Left lung (tissue), 10 donors: ENCODE measurements around the gene PDCL3. TPM values are rescaled to one million over a fixed set of nuclear protein-coding genes. Genes with fewer than 3 reads are reported as not detected.

ENCODE experiments used
- ATAC-seq: fragments of 200-7000 bp; cut with Tn5 transposase; one replicate; pipeline ENCODE4 v1.9.1; 2020; ENCODE audit warnings: moderate library complexity
- DNase-seq, 4 donors: peaks; one replicate each; pipeline ENCODE4 v3.0.0-alpha.2; 2013 to 2020
- H3K27ac ChIP-seq, 2 donors: fragments of 200-600 bp; sonication (generic) in 1 of 2; one replicate each; pipeline versions ENCODE4 v1.5.0 to v1.8.0; 2020 to 2021
- H3K27me3 ChIP-seq, 2 donors: fragments of 200-600 bp; sonication (generic) in 1 of 2; one replicate each; pipeline versions ENCODE4 v1.5.0 to v1.8.0; 2020 to 2021
- H3K36me3 ChIP-seq, 2 donors: fragments of 200-600 bp; sonication (generic) in 1 of 2; one replicate each; pipeline versions ENCODE4 v1.5.0 to v1.8.0; 2020 to 2021
- H3K4me1 ChIP-seq, 2 donors: fragments of 200-600 bp; one replicate each; pipeline ENCODE4 v1.8.0; 2021
- H3K4me3 ChIP-seq, 2 donors: fragments of 200-600 bp; sonication (generic) in 1 of 2; one replicate each; pipeline versions ENCODE4 v1.5.0 to v1.8.0; 2020 to 2021; ENCODE audit warnings: mild to moderate bottlenecking in 1 of 2
- H3K9me3 ChIP-seq, 2 donors: fragments of 200-600 bp; sonication (generic) in 1 of 2; one replicate each; pipeline versions ENCODE4 v1.5.0 to v1.8.0; 2020 to 2021
- CTCF ChIP-seq, 2 donors: fragments of 200-600 bp; sonication (generic) in 1 of 2; IDR thresholded peaks; one replicate each; pipeline versions ENCODE4 v1.5.0 to v1.8.0; 2021; ENCODE audit warnings: antibody characterized with exemption in 2 of 2
- intact Hi-C, 2 donors: fragments of 100-400 bp; cut with DNase I; formaldehyde crosslinking; loops; one replicate each; pipeline versions ENCODE4 v1.11.2 to v1.14.2; 2022
- polyA plus RNA-seq, 6 donors: library from polyadenylated mRNA; unstranded; fragments of 120-200 nt; gene quantifications; one replicate each; pipeline ENCODE4 v1.2.1, GENCODE V29; 2013; ENCODE audit not compliant: insufficient read length in 6 of 6
- total RNA-seq, 2 donors: library from RNA; stranded (reverse); fragmentation: NEBNext Ultra II Directional; extraction: Animal tissue kit (Norgen Biotek cat#: 25700); gene quantifications; one replicate each; pipeline ENCODE4 v1.2.1, GENCODE V29; 2021
- donor health status: DM: no; HTN: yes; CAD: no.
- donor health status: DM: no; HTN: no; CAD: no.

Gene PDCL3
- total and polyA plus RNA-seq, 8 donors, result 17.8 to 29.2 (median 27.4) TPM

DNA sequence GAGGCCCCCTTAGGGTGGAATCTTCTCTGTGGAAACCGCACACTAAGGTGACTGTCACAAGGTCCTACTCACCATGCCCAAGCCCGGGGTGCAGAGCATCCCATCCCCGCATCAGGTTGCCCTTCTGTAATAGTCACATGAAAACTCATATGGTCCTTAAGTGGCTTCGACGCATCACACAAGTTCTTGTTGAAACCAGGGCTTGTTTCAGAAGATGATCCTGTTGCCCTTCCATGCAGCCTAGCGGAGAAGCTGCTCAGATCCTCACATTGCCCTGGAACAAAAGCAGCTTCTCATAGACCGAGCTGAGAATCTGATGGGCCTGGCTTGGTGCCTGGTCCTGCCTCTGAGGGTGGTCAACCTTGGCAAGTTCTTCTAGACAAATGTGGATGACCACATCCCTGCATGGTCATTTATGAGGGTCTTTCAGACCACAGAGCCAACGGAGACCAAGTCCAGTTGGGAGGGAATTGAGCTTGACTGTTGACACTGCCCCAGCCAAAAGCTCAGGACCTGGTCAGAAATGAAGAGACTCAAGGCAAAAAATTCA, 54.1 kb downstream of the PDCL3 start:
- intact Hi-C loops, result no loop called here
- no peaks in the 10 kb centered on the region for H3K27me3 ChIP-seq
- DNase-seq, result no peak
- no peak for ATAC-seq
- no peaks in the 10 kb centered on the region for H3K4me1 ChIP-seq
- no peaks in the 10 kb centered on the region for H3K36me3 ChIP-seq
- H3K4me3 ChIP-seq, result no peak overlapping the region
- H3K27ac ChIP-seq, result no peak overlapping the region
- TF ChIP-seq CTCF (IDR thresholded peaks at IDR 0.05), result no peak
- H3K9me3 ChIP-seq, result no peaks in the 10 kb centered on the region

DNA sequence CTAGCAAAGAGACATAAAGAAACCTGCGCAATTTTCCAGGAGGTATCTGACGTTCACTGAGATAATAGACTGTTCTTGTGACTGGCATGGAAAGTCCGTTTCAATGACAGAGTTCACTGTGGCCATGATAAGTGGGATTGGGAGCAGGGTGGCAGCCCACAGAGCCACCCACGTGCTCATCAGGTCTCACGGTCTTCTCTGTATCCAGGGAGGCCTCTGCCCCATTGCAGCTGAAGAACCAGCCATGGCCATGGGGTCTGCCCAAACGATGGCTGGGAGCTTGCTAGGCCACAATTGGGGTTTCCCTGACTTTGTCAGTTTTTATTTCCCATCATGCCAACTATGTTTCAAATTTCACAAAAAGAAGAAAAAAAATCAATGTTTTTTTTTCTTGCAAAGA, 57.2 kb downstream of the PDCL3 start:
- no peak for DNase-seq
- Histone ChIP-seq H3K36me3 (no peaks in the 10 kb centered on the region), H3K9me3 (no peaks in the 10 kb centered on the region), H3K27me3 (no peaks in the 10 kb centered on the region), H3K4me3 (no peak overlapping the region), H3K27ac (no peak overlapping the region), H3K4me1 (no peaks in the 10 kb centered on the region)
- TF ChIP-seq CTCF (IDR thresholded peaks at IDR 0.05), result no peak
- intact Hi-C loops, result no loop called here
- ATAC-seq, result no peak

DNA sequence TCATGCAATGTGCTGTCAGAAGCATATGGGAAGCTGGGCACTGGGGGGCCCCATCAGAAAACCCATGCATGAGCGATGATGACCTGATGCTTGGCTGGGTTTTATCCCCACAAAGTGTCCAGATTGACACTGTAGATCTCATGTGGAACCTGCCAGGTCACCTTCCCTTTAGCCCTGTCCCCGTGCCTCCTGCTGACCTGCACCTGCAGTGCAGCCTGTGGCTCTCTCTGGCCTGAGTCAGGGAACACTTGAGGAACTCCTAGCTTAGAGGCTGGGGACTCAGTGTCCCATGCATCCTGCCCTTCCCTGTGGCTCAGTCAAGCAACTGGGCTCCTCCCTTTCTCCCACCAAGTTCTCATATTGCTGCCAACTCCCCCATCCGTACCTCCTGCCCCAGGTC, 57.7 kb downstream of the PDCL3 start:
- Histone ChIP-seq H3K36me3 (no peaks in the 10 kb centered on the region), H3K4me3 (no peak overlapping the region), H3K27me3 (no peaks in the 10 kb centered on the region), H3K27ac (no peak overlapping the region), H3K9me3 (no peaks in the 10 kb centered on the region), H3K4me1 (no peaks in the 10 kb centered on the region)
- DNase-seq (no peak), ATAC-seq (no peak)
- no peak for TF ChIP-seq CTCF (IDR thresholded peaks at IDR 0.05)
- intact Hi-C loops, result no loop called here

DNA sequence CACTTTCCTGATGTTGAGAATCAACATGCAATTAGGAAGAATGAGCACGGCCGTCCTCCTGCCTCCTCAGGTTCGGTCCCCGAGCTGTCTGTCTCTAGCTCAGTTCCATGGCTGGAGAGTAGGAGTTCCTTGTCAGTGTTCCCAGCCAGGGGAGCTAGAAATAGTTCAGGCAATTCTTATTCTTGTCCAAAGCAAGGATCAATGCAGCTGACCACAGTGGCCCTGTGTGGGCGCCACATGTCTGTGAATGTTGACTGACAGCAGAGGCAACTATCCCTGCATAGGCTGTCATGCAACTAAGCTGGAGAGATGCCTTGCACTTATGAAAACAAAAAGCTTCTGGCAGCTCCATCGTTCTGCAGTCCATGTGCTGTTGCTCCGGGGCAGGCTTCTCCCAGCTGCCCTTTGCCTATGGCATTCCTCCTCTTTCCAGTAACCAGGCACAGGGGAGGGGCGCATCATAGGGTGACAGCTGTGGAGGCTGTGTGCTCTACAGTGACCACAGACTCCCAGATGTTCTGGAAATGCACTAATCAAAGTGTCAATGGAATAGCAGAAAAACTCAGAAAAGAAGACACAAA, 58.7 kb downstream of the PDCL3 start:
- no peak for TF ChIP-seq CTCF (IDR thresholded peaks at IDR 0.05)
- Histone ChIP-seq H3K27ac (no peak overlapping the region), H3K27me3 (no peaks in the 10 kb centered on the region), H3K4me3 (no peak overlapping the region), H3K36me3 (no peaks in the 10 kb centered on the region), H3K4me1 (no peaks in the 10 kb centered on the region), H3K9me3 (no peaks in the 10 kb centered on the region)
- intact Hi-C loops, result no loop called here
- DNase-seq (no peak), ATAC-seq (no peak)

DNA sequence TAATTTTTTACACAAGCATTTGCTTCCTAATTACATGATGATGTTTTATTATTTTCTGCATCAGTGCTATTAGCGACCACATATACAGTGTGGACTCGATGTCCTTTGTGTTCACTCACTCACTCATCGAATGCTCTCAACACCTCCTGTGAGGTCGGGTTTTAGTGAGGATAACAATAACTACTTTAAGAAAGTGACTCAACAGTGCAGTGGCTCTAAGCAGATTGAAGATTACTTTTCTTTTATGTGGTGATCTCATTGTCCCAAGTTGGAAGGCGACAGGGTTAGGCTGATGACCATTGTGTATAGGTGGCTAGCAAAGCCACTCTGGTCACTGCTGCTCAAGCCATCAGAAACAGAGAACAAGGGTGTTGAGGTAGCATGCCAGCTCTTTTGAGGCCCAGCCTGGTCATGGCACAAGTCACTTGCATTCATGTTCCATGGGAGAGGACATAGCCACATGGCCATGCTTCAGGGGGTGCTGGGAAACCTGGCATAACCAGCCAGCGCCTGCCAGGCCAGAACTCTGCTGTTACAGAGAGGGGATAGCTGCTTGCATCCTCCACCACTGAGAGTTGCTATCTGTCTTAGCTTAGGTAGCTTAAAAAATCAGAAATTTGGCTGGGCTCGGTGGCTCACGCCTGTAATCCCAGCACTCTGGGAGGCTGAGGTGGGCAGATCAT, 60.4 kb downstream of the PDCL3 start:
- no peak for TF ChIP-seq CTCF (IDR thresholded peaks at IDR 0.05)
- Histone ChIP-seq H3K27ac (no peak overlapping the region), H3K36me3 (no peaks in the 10 kb centered on the region), H3K27me3 (no peaks in the 10 kb centered on the region), H3K4me3 (no peak overlapping the region), H3K9me3 (no peaks in the 10 kb centered on the region), H3K4me1 (no peaks in the 10 kb centered on the region)
- ATAC-seq (no peak), DNase-seq (no peak)
- intact Hi-C loops, result no loop called here
